ENCODE measurements around the gene ASGR2. TPM values are rescaled to one million over a fixed set of nuclear protein-coding genes. Genes with fewer than 3 reads are reported as not detected.

Gene ASGR2
- total and polyA plus RNA-seq, 2 of the 13 experiments (the other 11 are each of a cell fraction or from before 2014, with no cell fraction given) = 320 to 754 TPM

DNA sequence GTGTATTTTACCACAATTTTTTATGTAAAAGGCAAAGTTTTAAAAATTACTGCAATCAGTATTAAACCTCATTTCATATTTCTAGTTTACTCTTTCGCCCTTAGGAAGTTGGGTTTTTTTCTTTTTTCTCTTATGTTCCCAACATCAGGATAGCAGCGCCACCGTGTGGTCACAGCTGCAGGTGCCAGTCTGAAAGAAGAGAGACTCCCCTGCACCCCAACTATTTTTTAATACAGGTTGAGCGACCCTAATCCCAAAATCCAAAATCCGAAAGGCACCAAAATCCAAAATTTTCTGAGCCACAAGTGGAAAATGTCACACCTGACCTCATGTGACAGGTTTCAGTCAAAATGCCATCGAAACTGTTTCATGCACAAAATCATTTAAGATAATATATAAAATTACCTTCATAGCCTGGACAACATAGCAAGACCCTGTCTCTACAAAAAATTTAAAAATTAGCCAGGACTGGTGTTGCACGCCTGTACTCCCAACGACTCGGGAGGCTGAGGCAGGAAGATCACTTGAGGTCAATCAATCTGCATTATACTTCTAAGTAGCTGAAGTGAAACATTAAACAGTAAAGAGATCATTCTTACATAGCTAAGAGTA is 21.8 kb upstream of the ASGR2 start:
- H3K79me2 ChIP-seq (ENCODE audit: insufficient read depth, low read length) = no peaks in the 10 kb centered on the region
- peaks cover 70% of the 10 kb centered on the region for H3K4me1 ChIP-seq (ENCODE audit: insufficient read depth, low read length)
- no peaks in the 10 kb centered on the region for H3K36me3 ChIP-seq (replicated peaks in 1 of 2; ENCODE audit: control insufficient read depth in 1 of 2, insufficient read depth in 2 of 2, low read length in 2 of 2)
- no peaks in the 10 kb centered on the region for H4K20me1 ChIP-seq (ENCODE audit: insufficient read depth, low read length)
- H3K4me3 ChIP-seq (replicated peaks in 1 of 3; ENCODE audit: insufficient read depth in 1 of 3, low read depth in 2 of 3, low read length in 3 of 3) = peak overlapping the region; percentile 24 to 50 (median 30)
- H2AFZ ChIP-seq (ENCODE audit: low read length) = no peak overlapping the region
- H3K9me3 ChIP-seq (ENCODE audit: low read length) = no peaks in the 10 kb centered on the region
- ATAC-seq = no peak
- no TSS peak for BruUV-seq (replicated peaks)
- H3K27me3 ChIP-seq (ENCODE audit: control insufficient read depth in 1 of 2, insufficient read depth in 2 of 2, low read length in 2 of 2) = no peaks in the 10 kb centered on the region
- FAIRE-seq = peak; percentile 56
- in situ Hi-C loops (cut with HindIII; ENCODE audit: extremely low pct_ligation_motif_present, low pct_unique_long_range_greater_than_20kb) (loop anchor here (5.0 kb wide), 1 partner anchor 84 kb away; no protein-coding TSS in a partner anchor), intact Hi-C loops (cut with micrococcal nuclease; ENCODE audit: unreplicated experiment) (loop anchor here (1.0 to 5.0 kb wide), 3 partner anchors 41 to 84 kb away; partner anchors contain the start of gene ASGR1)
- H3K9ac ChIP-seq (ENCODE audit: insufficient read depth, low read depth, low read length) = no peak overlapping the region
- peak overlapping the region; percentile 66 for H3K27ac ChIP-seq (ENCODE audit: extremely low read length, insufficient read depth, low read length)
- ChIA-PET POLR2A (interaction anchor here (1.0 to 3.3 kb wide), 8 partner anchors 22 to 91 kb away, joined by 3 to 16 read pairs (median 8); partner anchors contain the start of gene ASGR2), CTCF (ENCODE audit: low intra/inter-chr PET ratio, low total read pairs) (interaction anchor here (1.2 to 4.0 kb wide), 5 partner anchors 10 to 90 kb away, joined by 4 to 64 read pairs (median 5); no protein-coding TSS in a partner anchor)
- H3K4me2 ChIP-seq (ENCODE audit: low read depth, low read length) = peak overlapping the region; percentile 78
- 22% methylated on average over 9 of the region's 9 CpGs for WGBS (ENCODE audit: low lambda C conversion rate)
- DNase-seq (ENCODE audit: low spot score) = peak; percentile 63
- TF ChIP-seq DNMT1 (CRISPR knock-in tag; IDR thresholded peaks at IDR 0.05) (no peak), STAG1 (CRISPR knock-in tag; IDR thresholded peaks at IDR 0.05) (peak; percentile 92), SMARCE1 (IDR thresholded peaks at IDR 0.05; ENCODE audit: borderline replicate concordance) (no peak), TOPORS (CRISPR knock-in tag; IDR thresholded peaks at IDR 0.05) (no peak), BRCA1 (CRISPR knock-in tag; IDR thresholded peaks at IDR 0.05) (0 out of 2 replicates have a peak, but pooled peaks have one; percentile 43), KLF9 (CRISPR knock-in tag; IDR thresholded peaks at IDR 0.05; ENCODE audit: low read depth) (no peak), RAD21 (CRISPR knock-in tag; IDR thresholded peaks at IDR 0.05) (peak; percentile 89), SAFB2 (CRISPR knock-in tag; IDR thresholded peaks at IDR 0.05; ENCODE audit: borderline replicate concordance, low read depth) (no peak), NFYB (CRISPR knock-in tag; IDR thresholded peaks at IDR 0.05) (no peak), SMC3 (IDR thresholded peaks at IDR 0.05; ENCODE audit: low read length) (peak; percentile 96), ZNF670 (CRISPR knock-in tag; IDR thresholded peaks at IDR 0.05; ENCODE audit: borderline replicate concordance) (no peak), ZNF121 (CRISPR knock-in tag; IDR thresholded peaks at IDR 0.05) (0 out of 2 replicates have a peak, but pooled peaks have one; percentile 33), PAF1 (CRISPR knock-in tag; IDR thresholded peaks at IDR 0.05) (no peak)
- TF ChIP-seq, protein P1, sequence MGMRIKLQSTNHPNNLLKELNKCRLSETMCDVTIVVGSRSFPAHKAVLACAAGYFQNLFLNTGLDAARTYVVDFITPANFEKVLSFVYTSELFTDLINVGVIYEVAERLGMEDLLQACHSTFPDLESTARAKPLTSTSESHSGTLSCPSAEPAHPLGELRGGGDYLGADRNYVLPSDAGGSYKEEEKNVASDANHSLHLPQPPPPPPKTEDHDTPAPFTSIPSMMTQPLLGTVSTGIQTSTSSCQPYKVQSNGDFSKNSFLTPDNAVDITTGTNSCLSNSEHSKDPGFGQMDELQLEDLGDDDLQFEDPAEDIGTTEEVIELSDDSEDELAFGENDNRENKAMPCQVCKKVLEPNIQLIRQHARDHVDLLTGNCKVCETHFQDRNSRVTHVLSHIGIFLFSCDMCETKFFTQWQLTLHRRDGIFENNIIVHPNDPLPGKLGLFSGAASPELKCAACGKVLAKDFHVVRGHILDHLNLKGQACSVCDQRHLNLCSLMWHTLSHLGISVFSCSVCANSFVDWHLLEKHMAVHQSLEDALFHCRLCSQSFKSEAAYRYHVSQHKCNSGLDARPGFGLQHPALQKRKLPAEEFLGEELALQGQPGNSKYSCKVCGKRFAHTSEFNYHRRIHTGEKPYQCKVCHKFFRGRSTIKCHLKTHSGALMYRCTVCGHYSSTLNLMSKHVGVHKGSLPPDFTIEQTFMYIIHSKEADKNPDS (CRISPR knock-in tag; IDR thresholded peaks at IDR 0.05) = no peak
- TF ChIP-seq, protein P2, sequence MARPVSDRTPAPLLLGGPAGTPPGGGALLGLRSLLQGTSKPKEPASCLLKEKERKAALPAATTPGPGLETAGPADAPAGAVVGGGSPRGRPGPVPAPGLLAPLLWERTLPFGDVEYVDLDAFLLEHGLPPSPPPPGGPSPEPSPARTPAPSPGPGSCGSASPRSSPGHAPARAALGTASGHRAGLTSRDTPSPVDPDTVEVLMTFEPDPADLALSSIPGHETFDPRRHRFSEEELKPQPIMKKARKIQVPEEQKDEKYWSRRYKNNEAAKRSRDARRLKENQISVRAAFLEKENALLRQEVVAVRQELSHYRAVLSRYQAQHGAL (CRISPR knock-in tag; IDR thresholded peaks at IDR 0.05; ENCODE audit: not compliant biosample characterization) = no peak
- TF ChIP-seq, protein P3, sequence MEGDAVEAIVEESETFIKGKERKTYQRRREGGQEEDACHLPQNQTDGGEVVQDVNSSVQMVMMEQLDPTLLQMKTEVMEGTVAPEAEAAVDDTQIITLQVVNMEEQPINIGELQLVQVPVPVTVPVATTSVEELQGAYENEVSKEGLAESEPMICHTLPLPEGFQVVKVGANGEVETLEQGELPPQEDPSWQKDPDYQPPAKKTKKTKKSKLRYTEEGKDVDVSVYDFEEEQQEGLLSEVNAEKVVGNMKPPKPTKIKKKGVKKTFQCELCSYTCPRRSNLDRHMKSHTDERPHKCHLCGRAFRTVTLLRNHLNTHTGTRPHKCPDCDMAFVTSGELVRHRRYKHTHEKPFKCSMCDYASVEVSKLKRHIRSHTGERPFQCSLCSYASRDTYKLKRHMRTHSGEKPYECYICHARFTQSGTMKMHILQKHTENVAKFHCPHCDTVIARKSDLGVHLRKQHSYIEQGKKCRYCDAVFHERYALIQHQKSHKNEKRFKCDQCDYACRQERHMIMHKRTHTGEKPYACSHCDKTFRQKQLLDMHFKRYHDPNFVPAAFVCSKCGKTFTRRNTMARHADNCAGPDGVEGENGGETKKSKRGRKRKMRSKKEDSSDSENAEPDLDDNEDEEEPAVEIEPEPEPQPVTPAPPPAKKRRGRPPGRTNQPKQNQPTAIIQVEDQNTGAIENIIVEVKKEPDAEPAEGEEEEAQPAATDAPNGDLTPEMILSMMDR (CRISPR knock-in tag; IDR thresholded peaks at IDR 0.05) = peak; percentile 81
- TF ChIP-seq, protein P4, sequence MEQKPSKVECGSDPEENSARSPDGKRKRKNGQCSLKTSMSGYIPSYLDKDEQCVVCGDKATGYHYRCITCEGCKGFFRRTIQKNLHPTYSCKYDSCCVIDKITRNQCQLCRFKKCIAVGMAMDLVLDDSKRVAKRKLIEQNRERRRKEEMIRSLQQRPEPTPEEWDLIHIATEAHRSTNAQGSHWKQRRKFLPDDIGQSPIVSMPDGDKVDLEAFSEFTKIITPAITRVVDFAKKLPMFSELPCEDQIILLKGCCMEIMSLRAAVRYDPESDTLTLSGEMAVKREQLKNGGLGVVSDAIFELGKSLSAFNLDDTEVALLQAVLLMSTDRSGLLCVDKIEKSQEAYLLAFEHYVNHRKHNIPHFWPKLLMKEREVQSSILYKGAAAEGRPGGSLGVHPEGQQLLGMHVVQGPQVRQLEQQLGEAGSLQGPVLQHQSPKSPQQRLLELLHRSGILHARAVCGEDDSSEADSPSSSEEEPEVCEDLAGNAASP (CRISPR knock-in tag; IDR thresholded peaks at IDR 0.05; ENCODE audit: borderline replicate concordance) = no peak
- TF ChIP-seq, protein P5, sequence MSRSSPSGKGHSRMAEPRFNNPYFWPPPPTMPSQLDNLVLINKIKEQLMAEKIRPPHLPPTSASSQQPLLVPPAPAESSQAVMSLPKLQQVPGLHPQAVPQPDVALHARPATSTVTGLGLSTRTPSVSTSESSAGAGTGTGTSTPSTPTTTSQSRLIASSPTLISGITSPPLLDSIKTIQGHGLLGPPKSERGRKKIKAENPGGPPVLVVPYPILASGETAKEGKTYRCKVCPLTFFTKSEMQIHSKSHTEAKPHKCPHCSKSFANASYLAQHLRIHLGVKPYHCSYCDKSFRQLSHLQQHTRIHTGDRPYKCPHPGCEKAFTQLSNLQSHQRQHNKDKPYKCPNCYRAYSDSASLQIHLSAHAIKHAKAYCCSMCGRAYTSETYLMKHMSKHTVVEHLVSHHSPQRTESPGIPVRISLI (CRISPR knock-in tag; IDR thresholded peaks at IDR 0.05; ENCODE audit: borderline replicate concordance) = peak; percentile 87
